Smooth muscle cell (in vitro differentiated cells): Measurements from ENCODE around the gene RAPGEF3. TPM values are rescaled to one million over a fixed set of nuclear protein-coding genes. Genes with fewer than 3 reads are reported as not detected.

ENCODE experiments used
- DNase-seq: peaks from one replicate; lab custom pipeline; 2025; ENCODE audit not compliant: unreplicated experiment; lab: John Stamatoyannopoulos, UW
- H2AFZ ChIP-seq: fragments of 200-600 bp; sonication (generic); 2 replicates; pipeline ENCODE4 v1.6.0; 2016; ENCODE audit warnings: antibody characterized with exemption, low read depth, mild to moderate bottlenecking
- H3F3A ChIP-seq: fragments of 200-600 bp; sonication (generic); 2 replicates; pipeline ENCODE4 v1.6.0; 2017; ENCODE audit warnings: antibody characterized with exemption, low read depth
- H3K27ac ChIP-seq: fragments of 200-600 bp; sonication (generic); 2 replicates; pipeline ENCODE4 v1.5.1; 2016; ENCODE audit warnings: low read depth, mild to moderate bottlenecking
- H3K27me3 ChIP-seq: fragments of 200-600 bp; sonication (generic); 2 replicates; pipeline ENCODE4 v1.6.1; 2016; ENCODE audit warnings: low read depth, mild to moderate bottlenecking
- H3K36me3 ChIP-seq: fragments of 200-600 bp; sonication (generic); 2 replicates; pipeline ENCODE4 v1.5.1; 2016; ENCODE audit warnings: low read depth
- H3K4me1 ChIP-seq: fragments of 200-600 bp; sonication (generic); 2 replicates; pipeline ENCODE4 v1.5.1; 2016; ENCODE audit warnings: low read depth
- H3K4me2 ChIP-seq: fragments of 200-600 bp; sonication (generic); 2 replicates; pipeline ENCODE4 v1.6.0; 2016; ENCODE audit warnings: mild to moderate bottlenecking
- H3K4me3 ChIP-seq: fragments of 200-600 bp; sonication (generic); 2 replicates; pipeline ENCODE4 v1.5.1; 2016; ENCODE audit warnings: mild to moderate bottlenecking
- H3K79me2 ChIP-seq: fragments of 200-600 bp; sonication (generic); 2 replicates; pipeline ENCODE4 v1.6.0; 2016; ENCODE audit warnings: low read depth, mild to moderate bottlenecking
- H3K9ac ChIP-seq: fragments of 200-600 bp; sonication (generic); 2 replicates; pipeline ENCODE4 v1.6.0; 2016; ENCODE audit warnings: low read depth
- H3K9me3 ChIP-seq: fragments of 200-600 bp; sonication (generic); replicated peaks from 2 replicates; pipeline ENCODE4 v1.5.1; 2016; ENCODE audit warnings: low read depth
- H4K20me1 ChIP-seq: fragments of 200-600 bp; sonication (generic); 2 replicates; pipeline ENCODE4 v1.6.0; 2016; ENCODE audit warnings: low read depth
- CTCF ChIP-seq: fragments of 200-600 bp; sonication (generic); IDR thresholded peaks from 2 replicates; pipeline ENCODE4 v1.5.1; 2017; ENCODE audit warnings: borderline replicate concordance, mild to moderate bottlenecking, antibody characterized with exemption; ENCODE audit not compliant: insufficient read depth, poor library complexity, severe bottlenecking
- WGBS: methylation state at CpG from one replicate; pipeline ENCODE4 v1.1.7; 2016; ENCODE audit warnings: low lambda C conversion rate; 5-methylcytosine and 5-hydroxymethylcytosine counted together
- polyA plus RNA-seq: library from polyadenylated mRNA; unstranded; fragments of >200 nt; fragmentation: Nextera tagmentation; extraction: Ambion mirVana; gene quantifications from 2 replicates; pipeline ENCODE4 v1.2.1, GENCODE V29; 2016
- total RNA-seq: library from RNA; depleted of rRNA; stranded (reverse); fragments of >200 nt; gene quantifications from 2 replicates; pipeline ENCODE4 v1.2.3, GENCODE V29; 2014

The RAPGEF3 gene
- total and polyA plus RNA-seq, 2 experiments from 2014 or later: 1.9 to 5.6 TPM

DNA sequence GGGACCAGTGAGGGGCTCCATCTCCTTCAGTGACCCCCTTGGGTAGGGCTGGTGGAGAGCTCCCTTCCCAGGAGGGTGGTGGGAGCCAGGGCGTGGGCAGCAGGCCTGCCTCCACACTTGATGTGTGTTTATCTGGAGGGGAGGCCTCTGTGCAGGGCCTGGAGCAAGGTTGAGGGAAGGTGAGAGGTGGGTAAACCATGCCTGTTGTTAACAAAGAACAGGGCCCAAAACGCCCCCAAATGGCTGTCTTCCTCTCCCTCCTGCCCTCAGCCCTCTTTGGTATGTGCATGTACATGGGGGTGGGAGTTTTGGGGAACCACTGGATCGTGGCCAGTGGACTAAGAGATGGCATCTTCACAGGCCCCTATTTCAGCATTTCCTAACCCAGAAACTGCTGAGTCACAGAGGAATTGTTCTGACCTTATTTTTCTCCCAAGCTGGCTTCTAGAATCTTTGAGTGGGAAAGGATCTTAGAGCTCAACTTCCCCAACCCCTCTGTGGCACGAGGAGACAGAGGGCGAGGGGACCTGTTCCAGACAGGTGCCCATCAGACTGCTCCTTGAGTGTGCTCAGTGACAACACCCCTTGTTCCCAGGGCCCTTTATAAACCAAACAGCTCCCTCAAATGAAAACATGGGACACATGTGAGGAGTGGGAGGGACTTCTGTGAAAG, 17.9 kb upstream of the RAPGEF3 start:
- Histone ChIP-seq H3K4me1 (peaks cover 3% of the 10 kb centered on the region), H3K4me2 (peak overlapping the region; percentile 26), H3K4me3 (no peak overlapping the region), H3K9me3 (no peaks in the 10 kb centered on the region), H3K27ac (peak overlapping the region; percentile 35), H3K79me2 (no peaks in the 10 kb centered on the region), H4K20me1 (no peaks in the 10 kb centered on the region), H3K9ac (no peak overlapping the region), H3F3A (no peaks in the 10 kb centered on the region), H2AFZ (no peak overlapping the region), H3K36me3 (no peaks in the 10 kb centered on the region), H3K27me3 (no peaks in the 10 kb centered on the region)
- no peak for TF ChIP-seq CTCF
- DNase-seq: no peak
- WGBS: 59% methylated on average over 5 of the region's 5 CpGs

DNA sequence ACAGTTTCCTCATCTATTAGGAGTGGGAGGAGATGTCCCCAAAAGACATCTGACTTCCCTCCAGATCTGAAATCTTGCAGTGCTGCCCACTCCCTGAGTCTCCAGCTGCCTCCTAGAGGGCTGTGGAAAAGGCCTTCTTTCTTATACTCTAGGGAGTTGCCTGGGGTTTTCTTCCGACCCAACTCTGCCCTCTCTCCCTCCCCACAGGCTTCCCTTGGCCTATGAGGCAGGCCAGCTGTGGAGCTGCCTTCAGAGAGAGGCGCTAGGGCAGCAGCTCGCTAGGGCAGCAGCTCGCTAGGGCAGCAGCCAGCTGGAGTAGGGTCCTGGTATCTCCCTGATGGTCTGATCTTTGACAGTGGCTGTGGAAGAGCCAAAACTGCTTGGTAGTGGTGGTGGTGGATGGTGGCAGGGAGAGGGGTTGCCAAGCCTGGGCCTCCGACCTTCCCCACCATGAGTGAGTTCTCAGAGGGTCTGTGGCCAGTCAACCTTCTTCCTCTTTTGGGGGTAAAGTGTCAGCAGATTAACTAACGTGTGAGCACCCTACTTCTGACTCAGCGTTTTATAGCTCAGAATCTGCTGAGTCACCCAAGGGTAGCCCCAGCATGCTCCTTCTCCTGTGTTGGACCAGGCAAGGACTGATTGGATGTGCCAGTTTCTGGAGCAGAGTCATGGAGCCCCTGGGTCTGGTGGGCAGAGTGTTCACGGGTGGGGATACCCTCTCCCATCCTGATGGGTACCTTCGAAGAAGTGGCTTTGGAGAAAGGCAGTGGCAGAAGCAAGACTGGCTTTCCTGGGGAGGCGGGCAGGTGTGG, 16.6 kb upstream of the RAPGEF3 start:
- no peak for TF ChIP-seq CTCF
- no peaks in the 10 kb centered on the region for H3K27me3 ChIP-seq
- no peaks in the 10 kb centered on the region for H3K36me3 ChIP-seq
- 83% methylated on average over 10 of the region's 10 CpGs for WGBS
- no peak overlapping the region for H2AFZ ChIP-seq
- H3K4me3 ChIP-seq: no peak overlapping the region
- H3K27ac ChIP-seq: no peak overlapping the region
- H3F3A ChIP-seq: no peaks in the 10 kb centered on the region
- no peaks in the 10 kb centered on the region for H4K20me1 ChIP-seq
- no peak overlapping the region for H3K4me2 ChIP-seq
- no peaks in the 10 kb centered on the region for H3K79me2 ChIP-seq
- H3K9me3 ChIP-seq: no peaks in the 10 kb centered on the region
- H3K4me1 ChIP-seq: peaks cover 3% of the 10 kb centered on the region
- no peak overlapping the region for H3K9ac ChIP-seq
- DNase-seq: no peak

DNA sequence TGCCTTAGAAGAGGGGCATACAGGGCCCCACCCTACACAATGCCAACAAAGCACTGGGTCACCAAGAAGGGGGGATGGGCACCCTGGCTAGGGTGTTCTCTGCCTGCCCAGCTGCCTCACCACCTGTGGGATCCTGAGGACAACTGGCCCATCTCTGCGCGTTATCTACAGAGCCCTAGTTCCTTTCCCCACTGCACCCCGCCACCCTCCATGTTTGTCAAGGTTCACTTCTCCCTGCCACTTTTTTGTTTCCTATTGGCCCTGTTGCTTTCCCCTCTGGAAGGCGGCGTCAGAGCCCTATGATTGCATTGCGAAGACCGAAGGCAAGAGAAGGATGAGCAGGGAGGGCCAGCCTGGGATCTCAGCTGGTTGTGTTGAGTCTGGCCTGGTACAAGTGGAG, 16.0 kb upstream of the RAPGEF3 start:
- Histone ChIP-seq H3K9me3 (no peaks in the 10 kb centered on the region), H3K79me2 (no peaks in the 10 kb centered on the region), H3K9ac (no peak overlapping the region), H3K4me2 (no peak overlapping the region), H3K36me3 (no peaks in the 10 kb centered on the region), H4K20me1 (no peaks in the 10 kb centered on the region), H3F3A (no peaks in the 10 kb centered on the region), H3K27ac (no peak overlapping the region), H3K4me3 (no peak overlapping the region), H3K4me1 (peaks cover 3% of the 10 kb centered on the region), H2AFZ (no peak overlapping the region), H3K27me3 (no peaks in the 10 kb centered on the region)
- WGBS: 95% methylated on average over 7 of the region's 7 CpGs
- no peak for TF ChIP-seq CTCF
- no peak for DNase-seq
